ENCODE data around the gene ADGRD2. TPM values are rescaled to one million over a fixed set of nuclear protein-coding genes. Genes with fewer than 3 reads are reported as not detected.
A peak's percentile ranks its signal among the peaks of the same experiment; 100 is the strongest.

The ADGRD2 gene
- total and polyA plus RNA-seq, 10 donors: 0.15 to 0.50 (median 0.25) TPM; not detected in 5

DNA sequence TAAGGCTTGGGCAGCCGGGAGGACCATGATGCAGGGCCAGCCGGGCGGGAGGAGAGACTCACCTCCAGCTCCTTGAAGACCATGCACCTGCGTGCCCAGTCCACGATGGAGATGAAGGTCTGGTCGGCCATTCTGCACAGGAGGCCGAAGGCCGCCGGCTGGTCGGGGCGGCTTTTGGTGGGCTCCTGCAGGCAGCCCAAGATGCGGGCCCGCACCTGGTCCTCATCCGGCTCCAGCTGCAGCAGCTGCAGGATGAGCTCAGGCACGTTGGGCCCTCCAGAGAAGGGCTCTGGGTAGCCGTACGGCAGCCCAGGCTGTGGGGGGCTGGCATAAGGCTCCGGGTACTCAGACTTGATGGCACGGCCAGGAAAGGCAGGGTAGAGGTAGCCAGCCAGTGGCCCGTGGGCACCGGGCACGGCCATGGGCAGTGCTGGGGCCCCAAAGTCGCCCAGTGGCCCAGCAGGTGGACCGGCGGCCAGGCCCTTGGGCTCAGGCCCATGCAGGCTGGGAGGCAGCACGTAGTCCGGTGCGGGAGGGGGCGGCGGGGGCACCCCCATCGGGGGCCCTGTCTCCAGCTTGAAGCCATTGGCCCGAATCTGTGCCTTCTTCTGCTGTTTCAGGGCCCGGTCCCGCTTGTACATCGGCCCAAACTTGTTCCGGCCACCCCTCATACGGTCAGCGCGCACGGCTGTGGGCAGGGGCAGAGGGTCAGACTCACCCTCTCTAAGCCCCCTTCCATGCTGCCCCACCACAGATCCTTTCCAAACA is 50.0 kb downstream of the ADGRD2 start:
- Histone ChIP-seq H3K27me3 (replicated peaks in 1 of 7) (peaks cover 0 to 64% (median 26%) of the 10 kb centered on the region in 7 donors), H3K4me1 (peaks cover 0 to 94% (median 38%) of the 10 kb centered on the region in 6 donors), H3K36me3 (peaks cover 0 to 21% (median 0%) of the 10 kb centered on the region in 6 donors), H3K4me3 (peak overlapping the region in 7 of 8 donors; percentile 15 to 76 (median 20)), H3K27ac (peak overlapping the region in 6 of 8 donors; percentile 41 to 89 (median 83)), H3K9me3 (no peaks in the 10 kb centered on the region)
- peak in 2 of 3 donors; percentile 53 to 63 for TF ChIP-seq POLR2AphosphoS5 (IDR thresholded peaks at IDR 0.05)
- TF ChIP-seq, protein P1, sequence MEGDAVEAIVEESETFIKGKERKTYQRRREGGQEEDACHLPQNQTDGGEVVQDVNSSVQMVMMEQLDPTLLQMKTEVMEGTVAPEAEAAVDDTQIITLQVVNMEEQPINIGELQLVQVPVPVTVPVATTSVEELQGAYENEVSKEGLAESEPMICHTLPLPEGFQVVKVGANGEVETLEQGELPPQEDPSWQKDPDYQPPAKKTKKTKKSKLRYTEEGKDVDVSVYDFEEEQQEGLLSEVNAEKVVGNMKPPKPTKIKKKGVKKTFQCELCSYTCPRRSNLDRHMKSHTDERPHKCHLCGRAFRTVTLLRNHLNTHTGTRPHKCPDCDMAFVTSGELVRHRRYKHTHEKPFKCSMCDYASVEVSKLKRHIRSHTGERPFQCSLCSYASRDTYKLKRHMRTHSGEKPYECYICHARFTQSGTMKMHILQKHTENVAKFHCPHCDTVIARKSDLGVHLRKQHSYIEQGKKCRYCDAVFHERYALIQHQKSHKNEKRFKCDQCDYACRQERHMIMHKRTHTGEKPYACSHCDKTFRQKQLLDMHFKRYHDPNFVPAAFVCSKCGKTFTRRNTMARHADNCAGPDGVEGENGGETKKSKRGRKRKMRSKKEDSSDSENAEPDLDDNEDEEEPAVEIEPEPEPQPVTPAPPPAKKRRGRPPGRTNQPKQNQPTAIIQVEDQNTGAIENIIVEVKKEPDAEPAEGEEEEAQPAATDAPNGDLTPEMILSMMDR (IDR thresholded peaks at IDR 0.05 in 8 of 11, conservative IDR thresholded peaks at IDR 0.05 in 3 of 11): no peak
- intact Hi-C loops (cut with DNase I; ENCODE audit: low total_unique reads): no loop called here
- DNase-seq: peak; percentile 73
- WGBS, 5 donors: 54 to 88% (median 82%) methylated on average over 24 to 40 of the region's 40 CpGs

DNA sequence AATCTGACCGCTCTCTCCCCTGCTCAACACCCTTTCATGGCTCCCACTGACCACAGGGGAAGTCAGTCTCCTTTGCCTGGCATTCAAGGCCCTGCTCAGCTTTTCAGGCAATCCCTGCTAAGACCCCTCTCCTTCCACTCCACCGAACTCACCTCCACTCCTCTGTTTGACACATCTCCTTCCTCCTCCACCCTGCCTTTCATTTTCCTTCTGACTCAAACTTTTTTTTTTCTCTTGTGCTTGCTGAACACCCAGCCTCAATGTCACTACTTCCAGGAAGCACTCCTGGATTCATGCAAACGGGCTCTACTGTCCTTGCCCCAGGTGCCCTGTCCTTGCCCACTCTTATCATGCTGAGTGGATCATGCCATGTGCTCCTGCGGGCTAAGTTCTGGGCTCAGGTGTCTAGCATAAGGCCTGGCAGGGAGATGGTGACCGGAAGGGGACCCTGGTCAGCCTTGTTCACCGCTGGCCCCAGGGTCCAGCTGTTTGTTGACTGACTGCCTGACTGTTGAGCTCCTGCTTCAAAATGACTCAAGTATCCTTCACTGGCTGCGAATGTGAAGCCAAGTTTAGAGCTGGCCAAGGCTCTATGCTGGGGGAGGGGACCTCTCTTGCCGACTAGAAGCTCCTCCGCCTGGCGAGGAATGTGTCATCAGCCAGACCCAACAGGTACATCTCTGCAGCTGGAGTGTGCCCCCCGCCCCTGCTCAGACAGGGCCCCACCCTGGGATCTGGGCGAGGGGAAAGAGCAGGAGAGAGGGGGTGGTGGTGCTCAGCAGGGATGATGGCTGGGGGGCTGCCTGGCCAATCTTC is 50.8 kb downstream of the ADGRD2 start:
- Histone ChIP-seq H3K4me1 (peaks cover 0 to 86% (median 32%) of the 10 kb centered on the region in 6 donors), H3K4me3 (peak overlapping the region in 7 of 8 donors; percentile 38 to 76 (median 46)), H3K36me3 (peaks cover 0 to 21% (median 0%) of the 10 kb centered on the region in 6 donors), H3K9me3 (no peaks in the 10 kb centered on the region), H3K27ac (peak overlapping the region in 6 of 8 donors; percentile 32 to 89 (median 83)), H3K27me3 (replicated peaks in 1 of 7) (peaks cover 0 to 72% (median 33%) of the 10 kb centered on the region in 7 donors)
- DNase-seq: peak; percentile 75
- 66 to 75% (median 67%) methylated on average over 8 to 12 of the region's 12 CpGs for WGBS, 5 donors
- TF ChIP-seq POLR2AphosphoS5 (IDR thresholded peaks at IDR 0.05): peak; percentile 49 to 61 (median 51)
- TF ChIP-seq, protein P1 (IDR thresholded peaks at IDR 0.05 in 8 of 11, conservative IDR thresholded peaks at IDR 0.05 in 3 of 11): no peak
- intact Hi-C loops (cut with DNase I; ENCODE audit: low total_unique reads): no loop called here

DNA sequence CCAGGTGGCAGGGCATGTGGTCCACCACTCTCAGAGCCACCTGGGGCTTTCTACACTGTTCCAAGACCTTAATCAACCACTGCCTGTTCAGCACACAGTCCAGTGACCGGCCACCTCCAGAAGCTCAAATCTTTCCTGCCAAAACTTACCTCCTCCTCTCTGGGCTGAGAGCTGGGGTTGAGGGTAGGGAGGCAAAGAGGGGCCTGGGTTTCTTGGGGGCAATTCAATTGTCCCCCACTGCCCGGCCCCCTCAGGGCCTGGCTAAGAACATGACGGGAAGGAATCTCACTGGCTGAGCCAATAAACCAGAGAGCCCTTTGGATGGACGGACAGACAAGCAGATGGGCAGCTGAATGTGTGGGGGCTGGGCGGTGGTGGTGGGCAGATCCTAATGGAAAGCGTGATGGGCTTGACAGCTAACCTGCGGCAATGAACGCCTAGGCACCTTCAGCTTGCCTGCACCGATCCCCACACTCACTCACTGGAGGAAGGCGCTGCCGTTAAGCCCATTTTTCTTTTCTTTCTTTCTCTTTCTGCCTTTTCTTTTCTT is 51.6 kb downstream of the ADGRD2 start:
- no peak for TF ChIP-seq POLR2A (IDR thresholded peaks at IDR 0.05)
- TF ChIP-seq, protein P1 (IDR thresholded peaks at IDR 0.05 in 8 of 11, conservative IDR thresholded peaks at IDR 0.05 in 3 of 11): no peak
- no peak for TF ChIP-seq POLR2AphosphoS5 (IDR thresholded peaks at IDR 0.05)
- peaks cover 0 to 77% (median 27%) of the 10 kb centered on the region in 6 donors for H3K4me1 ChIP-seq
- no peaks in the 10 kb centered on the region for H3K9me3 ChIP-seq
- peak; percentile 56 for DNase-seq
- peak overlapping the region in 6 of 8 donors; percentile 32 to 89 (median 83) for H3K27ac ChIP-seq
- H3K4me3 ChIP-seq: peak overlapping the region in 7 of 8 donors; percentile 38 to 76 (median 46)
- peaks cover 0 to 21% (median 0%) of the 10 kb centered on the region in 6 donors for H3K36me3 ChIP-seq
- intact Hi-C loops (cut with DNase I; ENCODE audit: low total_unique reads): no loop called here
- peaks cover 0 to 81% (median 33%) of the 10 kb centered on the region in 7 donors for H3K27me3 ChIP-seq (replicated peaks in 1 of 7)
- 66 to 78% (median 69%) methylated on average over 9 to 11 of the region's 11 CpGs for WGBS, 5 donors
